Stimulated activated CD4-positive, alpha-beta T cell treated with anti-CD3 and anti-CD28 coated beads, Interleukin-15, amount 100 ng/mL, for 24 hours (primary cell): ENCODE measurements around the gene WDR45.
A peak's percentile ranks its signal among the peaks of the same experiment; 100 is the strongest.
"Not testable (repeated sequence)": the region's sequence is repeated elsewhere in the genome, so short reads cannot be mapped to it uniquely, and the experiment has no call there.

ENCODE experiments used
- DNase-seq: peaks from one replicate; pipeline ENCODE4 v3.0.0-alpha.2; 2020

The WDR45 gene

DNA sequence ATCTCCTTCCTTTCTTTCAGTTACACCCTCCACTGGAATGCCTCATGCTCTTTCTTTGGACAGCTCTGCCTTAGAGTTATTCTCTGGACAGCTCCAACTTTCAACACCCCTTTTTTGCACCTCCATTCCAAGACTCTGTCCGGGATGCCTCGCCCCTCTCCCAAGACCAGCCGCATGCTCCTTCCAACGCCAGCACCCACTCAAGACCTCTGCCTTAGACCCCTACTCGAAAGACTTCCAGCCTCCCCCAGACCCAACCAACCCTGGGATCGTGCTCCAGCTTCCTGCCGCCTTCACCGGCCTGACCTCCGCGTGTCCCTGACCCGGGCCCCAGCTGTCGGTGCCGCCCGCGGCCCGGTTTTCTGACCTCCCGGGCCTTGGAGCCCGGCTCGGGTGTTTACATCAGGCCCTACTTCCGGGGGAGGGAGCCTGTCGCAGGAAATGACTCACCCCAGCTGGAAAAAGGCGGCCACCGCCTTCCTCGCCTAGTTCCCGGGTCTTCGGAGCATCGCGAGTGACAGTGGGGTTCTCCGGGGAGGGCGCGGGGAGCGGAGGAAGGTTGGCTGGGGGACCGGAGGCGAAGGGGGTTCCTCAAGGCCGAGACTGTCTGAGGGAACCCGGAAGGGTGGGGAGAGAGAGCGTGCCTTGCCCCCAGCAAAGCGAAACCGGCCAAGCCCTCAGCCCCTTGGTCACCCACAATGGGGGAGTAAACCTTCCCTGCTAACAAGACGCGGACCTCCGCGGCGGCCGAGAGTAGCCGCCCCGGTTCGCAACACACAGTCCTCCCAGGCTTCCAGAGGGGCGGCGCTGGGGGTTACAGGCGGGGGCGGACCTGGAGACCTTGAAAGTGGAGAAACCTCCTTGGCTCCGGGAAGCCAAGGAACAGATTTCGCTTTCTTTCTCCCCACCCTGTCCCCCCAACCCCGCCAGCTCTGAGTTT is at the start of gene WDR45:
Gene WDR45 (minus strand): TSS at position 399 of the 940 bp plus-strand sequence. CDS start 1,792 bp downstream, outside the sequence.
- DNase-seq = peak; percentile 77

DNA sequence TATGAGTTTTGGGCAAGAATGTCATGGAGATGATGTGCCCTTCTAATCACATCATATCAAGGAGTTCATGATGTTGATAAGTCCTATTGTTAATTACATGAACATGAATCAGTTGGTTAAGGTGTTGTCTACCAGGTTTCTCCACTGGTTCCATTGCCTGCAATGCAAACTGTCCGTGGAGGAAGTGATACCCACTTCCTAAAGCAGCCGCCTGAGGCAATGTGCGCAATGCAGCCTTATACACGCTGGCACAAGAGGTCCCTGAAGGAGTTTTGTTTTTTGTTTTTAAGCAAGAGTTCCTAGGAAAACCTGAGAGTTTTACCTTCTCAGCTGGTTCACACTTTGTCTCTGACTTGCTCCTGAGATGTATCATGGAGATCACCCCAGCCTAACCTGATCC is 49.7 kb upstream of the WDR45 start:
- no peak for DNase-seq

DNA sequence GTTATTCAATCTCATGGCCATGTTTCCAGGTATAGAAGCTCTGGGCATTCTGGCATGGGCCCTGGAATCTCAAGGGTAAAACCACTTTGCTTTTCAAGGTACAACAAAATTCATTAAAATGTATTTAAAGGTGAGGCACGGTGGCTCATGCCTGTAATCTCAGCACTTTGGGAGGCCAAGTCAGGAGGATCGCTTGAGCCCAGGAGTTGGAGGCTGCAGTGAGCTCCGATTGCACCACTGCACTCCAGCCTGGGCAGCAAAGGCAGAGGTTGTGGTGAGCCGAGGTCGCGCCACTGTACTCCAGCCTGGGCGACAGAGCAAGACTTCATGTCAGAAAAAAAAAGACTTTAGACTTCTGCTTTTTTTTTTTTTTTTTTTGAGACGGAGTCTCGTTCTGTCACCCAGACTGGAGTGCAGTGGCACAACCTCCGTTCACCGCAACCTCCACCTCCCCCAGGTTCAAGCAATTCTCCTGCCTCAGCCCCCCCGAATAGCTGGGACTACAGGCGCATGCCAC is 48.1 kb upstream of the WDR45 start:
- not testable (repeated sequence) for DNase-seq

DNA sequence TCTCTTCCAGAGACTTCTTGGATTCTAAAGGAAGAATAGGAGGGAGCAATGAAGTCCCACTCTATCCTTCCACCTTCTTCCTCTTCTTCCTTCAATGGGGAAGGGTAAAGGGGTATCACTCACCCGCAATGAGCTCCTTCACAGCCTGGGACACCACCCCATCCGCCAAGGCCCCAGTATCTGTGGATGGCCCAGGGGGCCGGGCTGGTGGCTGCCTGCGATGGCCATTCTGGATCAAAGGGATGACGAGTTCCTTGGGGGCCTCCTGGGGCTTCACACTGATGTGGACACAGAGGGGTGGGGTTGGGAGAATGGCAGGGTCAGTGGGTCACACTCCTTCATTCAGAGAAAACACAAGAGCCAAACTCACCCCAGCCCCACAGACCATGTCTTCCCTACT is 42.8 kb upstream of the WDR45 start:
- no peak for DNase-seq

DNA sequence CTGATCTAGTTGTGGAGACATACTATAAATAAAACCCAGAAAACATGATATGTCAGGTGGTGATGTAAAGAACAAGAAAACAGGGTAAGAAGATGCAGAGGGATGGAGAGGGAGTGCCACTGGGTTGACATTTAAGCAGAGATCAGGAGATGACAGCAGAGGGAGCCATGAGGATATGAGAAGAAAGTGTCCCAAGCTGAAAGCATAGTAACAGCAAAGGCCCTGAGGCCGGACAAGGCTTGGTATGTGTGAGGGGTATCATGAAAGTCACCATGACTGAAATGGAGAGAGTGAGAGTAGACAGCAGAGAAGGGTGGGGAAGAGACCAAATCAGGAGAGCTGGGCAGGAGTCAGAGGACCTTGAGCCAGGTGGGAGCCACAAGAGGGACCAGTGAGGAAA is 40.4 kb upstream of the WDR45 start:
- DNase-seq = no peak

DNA sequence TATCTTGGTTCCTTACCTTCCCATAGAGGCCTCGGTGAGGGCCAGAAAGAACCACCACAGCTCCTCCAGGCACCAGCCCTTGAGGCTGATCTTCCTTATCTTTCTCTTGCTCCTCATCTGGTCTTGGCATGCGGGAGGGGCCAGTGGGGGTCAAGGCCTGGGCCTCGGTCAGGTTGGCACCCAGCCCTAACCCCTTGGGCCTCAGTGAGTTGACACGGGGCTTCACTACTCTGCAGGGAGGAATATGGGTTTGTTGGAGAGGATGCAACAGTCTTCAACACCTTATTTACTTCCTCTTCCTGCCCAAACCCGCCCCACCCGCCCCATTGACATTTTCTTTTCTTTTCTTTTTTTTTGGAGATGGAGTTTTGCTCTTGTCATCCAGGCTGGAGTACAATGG is 37.9 kb upstream of the WDR45 start:
- no peak for DNase-seq

DNA sequence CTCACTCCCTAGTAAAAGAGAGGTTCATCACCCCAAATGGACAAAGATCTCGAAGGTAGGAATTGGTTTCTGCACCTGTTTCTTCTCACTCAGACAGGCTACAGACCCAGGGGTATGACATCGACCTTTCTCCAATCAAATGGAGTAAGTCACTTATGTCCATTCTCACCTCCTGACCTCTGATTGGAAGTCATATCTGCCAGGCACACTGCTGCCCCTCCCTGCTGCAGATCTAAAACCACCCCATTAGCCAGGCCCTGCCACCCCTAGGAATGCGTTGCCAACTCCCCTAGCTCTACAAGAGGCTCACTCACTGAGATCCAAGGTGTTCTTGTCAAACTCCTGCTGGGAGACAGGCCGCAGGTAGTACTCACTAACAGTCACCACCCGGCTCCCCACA is 37.0 kb upstream of the WDR45 start:
- DNase-seq = no peak

DNA sequence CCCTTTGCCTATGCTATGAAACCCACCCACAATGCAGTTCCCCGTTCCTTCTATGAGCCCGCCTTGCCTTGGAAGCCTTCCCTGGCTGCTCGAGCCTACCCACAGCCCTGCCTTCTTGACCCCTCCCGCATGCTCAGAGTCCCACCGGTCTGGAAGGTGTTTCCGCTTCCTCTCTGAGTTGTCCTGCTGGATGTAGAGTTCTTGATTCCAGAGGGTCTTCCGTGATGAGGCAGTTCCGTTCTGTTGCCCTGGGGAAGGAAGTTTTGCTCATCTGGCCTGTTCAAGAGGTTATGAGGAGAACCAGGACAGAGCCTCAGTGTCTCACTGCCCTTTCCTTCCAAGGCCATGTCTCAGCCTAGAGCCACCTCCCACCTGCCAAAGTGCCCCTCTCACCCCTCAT is 36.4 kb upstream of the WDR45 start:
- DNase-seq = no peak

DNA sequence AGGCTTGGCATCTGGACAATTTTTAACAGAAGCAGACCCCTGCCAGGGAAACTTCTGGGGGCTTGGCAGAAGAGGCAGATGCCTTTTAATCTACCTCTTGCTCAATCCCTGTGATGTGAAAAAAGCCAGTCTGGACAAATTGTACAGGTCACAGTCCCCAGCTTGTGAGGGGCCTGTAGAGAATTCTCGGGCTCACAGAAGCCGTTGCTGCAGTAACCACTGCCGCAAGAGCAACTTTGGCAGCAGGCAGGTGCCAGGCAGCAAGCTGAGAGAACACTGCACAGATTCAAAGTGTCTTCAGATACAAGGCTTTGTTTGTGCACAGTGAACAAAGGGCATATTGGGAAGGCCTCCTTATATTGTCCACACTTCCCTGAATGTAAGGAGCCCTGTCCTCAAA is 32.1 kb upstream of the WDR45 start:
- DNase-seq = no peak

DNA sequence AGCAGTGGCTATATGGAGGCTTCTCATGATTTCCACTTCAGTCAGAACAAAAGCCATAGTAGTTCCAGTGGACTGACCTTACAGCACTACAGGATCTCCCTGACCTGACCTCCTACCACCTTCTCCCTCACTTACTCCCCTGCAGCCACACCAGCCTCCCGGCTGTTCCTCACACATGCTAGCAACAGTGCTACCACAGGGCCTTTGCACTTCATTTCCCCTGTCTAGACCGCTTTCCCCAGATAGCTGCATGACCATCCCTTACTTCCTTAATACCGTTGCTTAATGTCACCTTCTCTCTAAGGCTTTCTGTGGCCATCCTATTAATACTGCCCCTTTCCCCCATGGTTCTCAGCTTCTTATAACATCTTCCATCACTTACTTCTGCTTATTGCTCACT is 30.7 kb upstream of the WDR45 start:
- no peak for DNase-seq

DNA sequence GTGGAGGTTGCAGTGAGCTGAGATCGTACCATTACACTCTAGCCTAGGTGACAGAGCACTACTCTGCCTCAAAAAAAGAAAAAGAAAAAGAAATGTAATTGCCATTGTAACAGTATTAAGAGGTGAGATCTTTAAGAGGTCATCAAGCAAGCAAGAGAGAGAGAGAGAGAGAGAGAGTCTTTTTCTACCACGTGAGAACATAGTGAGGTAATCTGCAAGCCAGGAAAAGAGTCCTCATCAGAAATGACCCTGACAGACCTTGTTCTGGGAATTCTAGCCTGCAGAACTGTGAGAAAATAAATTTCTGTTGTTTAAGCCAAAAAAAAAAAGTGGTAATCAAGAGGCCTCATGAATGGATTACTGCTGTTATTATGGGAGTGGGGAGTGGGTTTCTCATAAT is 29.0 kb upstream of the WDR45 start:
- DNase-seq = no peak

DNA sequence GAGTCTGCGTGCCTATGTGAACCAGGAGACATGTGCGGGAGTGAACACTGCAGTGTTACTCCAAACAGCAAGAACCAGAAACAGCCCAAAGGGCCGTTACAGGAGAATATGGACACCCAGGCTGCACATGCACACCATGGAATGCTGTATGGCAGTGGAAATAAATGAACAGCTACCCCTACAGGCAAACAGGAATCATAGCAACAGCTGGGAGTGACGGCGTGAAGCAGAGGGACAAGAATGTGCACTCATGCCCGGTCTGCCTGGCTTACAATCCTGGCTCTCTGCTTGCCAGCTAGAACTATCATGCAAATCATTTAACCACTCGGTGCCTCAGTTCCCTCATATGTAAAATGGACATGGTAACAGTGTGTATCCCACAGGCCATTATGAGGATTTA is 27.2 kb upstream of the WDR45 start:
- DNase-seq = peak; percentile 4

DNA sequence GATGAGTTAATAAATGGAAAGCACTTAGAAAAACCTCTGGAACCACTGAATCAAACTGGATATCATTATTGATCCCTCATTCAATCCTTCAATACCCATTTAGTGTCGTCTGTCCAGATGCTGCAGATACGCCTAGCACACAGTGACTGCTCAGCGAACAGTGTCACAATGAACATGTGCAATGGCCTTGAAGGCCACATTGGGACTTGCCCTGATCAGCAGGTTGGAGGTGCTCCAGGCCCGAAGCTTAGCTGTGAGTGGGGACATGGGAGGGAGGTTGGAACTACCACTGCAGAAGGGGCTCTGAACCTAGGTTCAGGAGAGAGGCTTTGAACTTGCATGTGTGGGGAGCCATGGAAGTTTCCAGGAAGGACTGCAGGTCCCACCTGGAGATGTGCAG is 26.6 kb upstream of the WDR45 start:
- no peak for DNase-seq

DNA sequence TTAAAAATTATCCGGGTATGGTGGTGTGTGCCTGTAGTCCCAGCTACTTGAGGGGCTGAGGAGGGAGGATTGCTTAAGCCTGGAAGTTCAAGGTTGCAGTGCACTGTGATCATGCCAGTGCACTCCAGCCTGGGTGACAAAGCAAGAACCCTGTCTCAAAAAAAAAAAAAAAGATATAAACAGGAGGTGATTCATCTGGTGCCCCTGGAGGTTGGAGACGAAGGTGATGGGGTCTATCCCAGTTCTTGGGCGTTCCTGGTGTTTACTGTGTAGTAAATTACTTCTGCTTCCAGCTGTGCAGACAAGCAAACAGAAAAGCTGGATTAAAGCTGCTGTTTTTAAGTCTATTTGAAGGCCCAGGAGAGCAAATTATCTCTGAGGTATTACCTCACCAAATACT is 23.9 kb upstream of the WDR45 start:
- no peak for DNase-seq

DNA sequence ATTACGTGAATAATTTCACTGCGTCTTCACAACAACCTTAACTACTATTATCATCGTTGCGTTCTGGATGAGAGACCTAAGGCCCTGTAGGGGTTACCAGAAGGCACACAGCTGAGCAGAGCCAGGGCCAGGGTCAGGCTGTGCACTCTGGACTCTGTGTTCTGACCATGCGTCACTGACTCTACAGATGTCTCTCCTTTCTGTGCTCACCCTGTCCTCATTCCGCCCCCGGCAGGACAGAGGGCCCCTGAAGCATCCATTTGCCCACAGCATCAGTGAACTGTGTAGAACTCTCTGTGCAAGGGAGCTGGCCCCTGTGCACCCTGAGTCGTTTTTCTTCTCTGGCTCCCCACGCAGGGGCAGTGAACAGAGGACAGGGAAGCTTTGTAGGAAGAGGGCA is 22.5 kb upstream of the WDR45 start:
- DNase-seq = no peak

DNA sequence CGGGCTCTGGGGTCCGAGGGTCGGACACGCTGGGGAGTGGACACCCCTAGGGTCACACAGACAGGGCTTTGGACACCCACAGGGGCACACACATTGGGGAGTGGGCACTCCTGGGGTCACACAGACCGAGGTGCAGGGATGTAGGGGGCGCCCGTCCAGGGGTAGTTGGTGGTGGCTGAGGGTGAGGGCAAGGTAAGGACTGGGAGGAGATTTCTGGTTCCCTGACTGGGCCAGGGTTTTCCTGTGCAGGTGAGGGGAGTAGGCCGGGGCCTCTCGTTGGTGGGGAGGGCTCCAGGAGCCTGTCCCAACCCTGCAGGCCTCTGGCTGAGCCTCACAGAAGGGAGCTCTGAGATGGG is 21.9 kb upstream of the WDR45 start:
- DNase-seq = no peak

DNA sequence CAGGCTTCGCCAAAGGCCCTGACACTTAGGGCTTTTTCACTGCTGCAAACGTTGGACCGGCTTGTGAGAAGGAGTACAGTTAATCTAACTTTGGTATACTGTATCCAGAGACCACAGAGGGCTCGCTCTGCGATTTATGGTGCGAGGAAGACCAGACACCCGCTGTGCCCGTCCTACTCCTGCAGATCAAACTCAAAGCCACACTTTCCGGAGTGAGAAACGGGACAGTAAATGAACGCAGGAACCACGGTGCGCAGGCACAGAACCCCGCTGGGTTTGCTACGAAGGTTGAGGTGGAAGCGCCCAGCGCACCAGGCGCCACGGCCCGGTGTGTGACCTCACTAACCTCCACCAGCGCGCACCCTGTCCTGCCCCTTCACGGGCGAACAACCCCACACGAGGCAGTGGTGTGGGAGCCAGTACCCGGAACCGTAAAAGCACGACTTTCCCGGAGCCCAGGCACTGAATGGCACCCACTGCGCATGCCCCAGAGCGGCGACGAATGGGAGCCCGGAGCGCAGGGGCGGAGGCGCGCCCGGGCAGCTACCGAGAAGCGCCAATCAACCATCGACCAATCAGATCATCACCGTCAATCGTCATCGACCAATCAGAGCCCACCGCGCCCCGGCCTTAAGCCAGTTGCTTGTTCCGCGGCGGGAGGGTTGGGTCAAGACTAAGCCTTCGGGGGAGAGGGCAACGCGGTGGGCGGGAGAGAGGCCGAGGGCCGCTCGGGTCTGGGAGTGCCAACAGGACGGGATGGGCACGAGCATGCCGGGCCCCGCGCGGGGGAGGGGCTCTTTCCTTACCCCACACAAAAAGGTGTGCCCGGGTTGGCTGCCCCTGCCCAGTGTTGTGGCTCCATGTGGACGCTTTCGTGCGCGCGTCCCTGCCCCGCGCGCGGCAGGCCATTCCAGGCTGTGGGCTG is 21.3 kb upstream of the WDR45 start:
- peak; percentile 89 for DNase-seq

DNA sequence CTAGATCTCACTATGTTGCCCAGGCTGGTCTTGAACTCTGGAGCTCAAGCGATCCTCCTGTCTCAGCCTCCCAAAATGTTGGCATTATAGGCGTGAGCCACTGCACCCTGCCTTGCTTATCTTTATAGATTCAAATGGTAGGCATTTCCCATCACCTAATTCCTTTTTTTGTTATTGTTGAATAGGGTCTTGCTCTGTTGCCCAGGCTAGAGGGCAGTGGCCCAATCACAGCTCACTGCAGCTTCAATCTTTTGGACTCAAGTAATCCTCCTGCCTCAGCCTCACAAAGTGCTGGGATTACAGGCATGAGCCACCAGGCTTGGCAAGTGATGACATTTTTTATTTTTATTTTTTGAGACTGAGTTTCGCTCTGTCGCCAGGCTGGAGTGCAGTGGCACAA is 16.7 kb upstream of the WDR45 start:
- no peak for DNase-seq

DNA sequence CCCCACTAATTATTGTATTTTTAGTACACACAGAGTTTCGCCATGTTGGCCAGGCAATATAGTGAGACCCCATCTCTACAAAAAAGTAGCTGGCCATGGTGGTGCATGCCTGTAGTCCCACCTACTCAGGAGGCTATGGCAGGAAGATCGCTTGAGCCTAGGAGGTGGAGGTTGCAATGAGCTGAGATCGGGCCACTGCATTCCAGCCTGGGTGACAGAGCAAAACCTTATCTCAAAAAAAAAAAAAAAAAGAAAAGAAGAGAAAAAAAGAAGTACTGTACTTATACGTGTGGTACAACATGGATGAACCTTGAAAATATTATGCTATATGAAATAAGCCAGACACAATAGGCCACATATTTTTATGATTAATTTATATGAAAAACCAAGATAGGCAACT is 9.9 kb upstream of the WDR45 start:
- no peak for DNase-seq

DNA sequence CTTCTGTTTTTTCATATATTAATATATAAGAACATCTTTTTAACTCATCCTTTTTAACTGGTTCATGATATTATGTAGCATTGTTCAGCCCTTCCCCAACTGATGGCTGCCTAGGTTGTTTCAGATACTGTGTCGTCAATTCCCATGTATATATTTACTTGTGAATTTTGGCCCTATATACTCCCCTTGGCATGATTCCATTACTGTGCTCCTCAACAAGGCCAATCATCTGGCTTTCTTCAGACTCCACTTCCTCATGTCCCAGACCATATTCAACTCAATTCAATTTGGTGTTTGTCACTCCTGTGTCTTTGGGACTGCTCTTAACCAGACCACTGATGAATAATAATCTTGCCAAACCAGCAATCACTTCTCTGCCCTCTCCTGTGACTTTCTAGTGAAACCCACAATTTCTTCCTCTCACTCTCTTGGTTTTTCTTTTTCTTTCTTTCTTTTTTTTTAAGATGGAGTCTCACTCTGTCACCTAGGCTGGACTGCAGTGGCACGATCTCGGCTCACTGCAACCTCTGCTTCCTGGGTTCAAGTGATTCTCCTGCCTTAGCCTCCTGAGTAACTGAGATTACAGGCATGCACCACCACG is 2.7 kb upstream of the WDR45 start:
- DNase-seq = no peak

DNA sequence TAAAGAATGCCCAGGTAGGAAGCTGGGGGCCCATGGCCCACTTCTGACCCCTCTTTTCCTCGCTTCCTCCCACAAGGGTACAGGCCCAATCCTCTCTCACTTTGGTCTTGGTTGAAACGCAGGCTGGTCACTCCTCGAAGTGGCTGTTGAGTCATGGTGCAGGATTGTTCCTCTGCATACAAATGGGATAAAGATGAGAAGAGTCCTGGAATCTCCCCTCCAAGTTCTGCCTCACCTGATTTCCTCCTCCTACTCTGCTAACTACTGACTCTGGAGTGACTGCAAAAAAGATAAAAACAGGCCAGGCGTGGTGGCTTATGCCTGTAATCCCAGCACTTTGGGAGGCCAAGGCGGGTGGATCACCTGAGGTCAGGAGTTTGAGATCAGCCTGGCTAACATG is 1.7 kb downstream of the WDR45 start:
- DNase-seq = no peak

DNA sequence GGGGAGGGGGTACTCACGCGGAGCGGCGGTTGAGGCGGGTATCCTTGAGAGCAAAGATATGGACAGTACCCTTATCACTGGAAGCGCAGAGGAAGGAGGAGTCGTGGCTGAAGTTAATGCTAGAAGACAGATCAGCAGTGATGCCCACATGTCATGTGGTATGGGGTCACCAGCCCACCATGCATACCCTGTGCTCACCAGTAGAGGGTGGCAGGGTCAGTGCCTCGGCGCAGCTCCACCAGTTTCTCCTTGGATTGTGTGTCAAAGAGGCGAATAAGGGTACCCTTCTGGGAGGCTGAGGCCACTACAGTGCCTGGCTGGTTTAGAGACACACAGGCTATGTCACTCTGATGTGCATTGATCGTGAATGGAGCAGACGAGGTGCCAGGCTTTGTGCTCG is 4.3 kb downstream of the WDR45 start:
- no peak for DNase-seq
